ENCODE measurements around the gene BMP10.

BMP10 gene

DNA sequence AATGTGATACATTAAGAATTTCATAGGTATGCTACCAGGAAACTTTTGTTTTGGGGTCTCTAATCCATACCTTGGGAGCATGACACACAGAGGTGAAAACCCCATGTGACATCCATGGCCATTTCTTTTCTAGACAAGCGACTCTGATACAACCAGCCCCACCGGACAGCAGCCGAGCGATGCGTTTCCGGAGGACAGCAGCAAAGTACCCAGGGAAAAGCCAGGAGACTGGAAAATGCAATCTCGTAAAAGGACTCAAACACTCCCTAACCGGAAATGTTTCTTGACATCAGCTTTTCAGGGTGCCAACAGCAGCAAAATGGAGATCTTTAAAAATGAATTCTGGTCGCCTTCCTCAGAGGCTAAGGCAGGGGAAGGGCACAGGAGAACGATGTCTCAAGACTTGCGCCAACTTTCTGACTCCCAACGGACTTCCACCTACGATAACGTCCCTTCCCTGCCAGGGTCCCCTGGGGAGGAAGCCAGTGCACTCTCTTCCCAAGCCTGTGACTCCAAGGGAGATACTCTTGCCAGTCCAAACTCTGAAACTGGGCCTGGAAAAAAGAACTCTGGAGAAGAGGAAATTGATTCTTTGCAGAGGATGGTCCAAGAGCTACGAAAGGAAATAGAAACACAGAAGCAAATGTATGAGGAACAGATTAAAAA is 48.9 kb downstream of the BMP10 start:
- peaks cover 3% of the 10 kb centered on the region; the same call in 1 of the 2 replicates for H3F3A ChIP-seq (ENCODE audit: control insufficient read depth, insufficient read depth)
- H3K9me3 ChIP-seq (ENCODE audit: control insufficient read depth, insufficient read depth, low read length): no peaks in the 10 kb centered on the region
- H3K4me2 ChIP-seq (ENCODE audit: low read length): no peak overlapping the region
- no peak overlapping the region for H3K4me3 ChIP-seq (ENCODE audit: low read length)
- no peaks in the 10 kb centered on the region for H3K79me2 ChIP-seq (ENCODE audit: control insufficient read depth, low read length)
- H3K4me1 ChIP-seq (ENCODE audit: control insufficient read depth, low read length): no peaks in the 10 kb centered on the region
- no peaks in the 10 kb centered on the region for H3K27me3 ChIP-seq (ENCODE audit: control insufficient read depth, low read length)
- H3K36me3 ChIP-seq (ENCODE audit: control insufficient read depth, low read length): peaks cover 70% of the 10 kb centered on the region
- no peaks in the 10 kb centered on the region for H3K9me2 ChIP-seq (replicated peaks; ENCODE audit: control insufficient read depth, low read length)
- H3K27ac ChIP-seq (ENCODE audit: low read depth, low read length): no peak overlapping the region
- TF ChIP-seq, protein P1, sequence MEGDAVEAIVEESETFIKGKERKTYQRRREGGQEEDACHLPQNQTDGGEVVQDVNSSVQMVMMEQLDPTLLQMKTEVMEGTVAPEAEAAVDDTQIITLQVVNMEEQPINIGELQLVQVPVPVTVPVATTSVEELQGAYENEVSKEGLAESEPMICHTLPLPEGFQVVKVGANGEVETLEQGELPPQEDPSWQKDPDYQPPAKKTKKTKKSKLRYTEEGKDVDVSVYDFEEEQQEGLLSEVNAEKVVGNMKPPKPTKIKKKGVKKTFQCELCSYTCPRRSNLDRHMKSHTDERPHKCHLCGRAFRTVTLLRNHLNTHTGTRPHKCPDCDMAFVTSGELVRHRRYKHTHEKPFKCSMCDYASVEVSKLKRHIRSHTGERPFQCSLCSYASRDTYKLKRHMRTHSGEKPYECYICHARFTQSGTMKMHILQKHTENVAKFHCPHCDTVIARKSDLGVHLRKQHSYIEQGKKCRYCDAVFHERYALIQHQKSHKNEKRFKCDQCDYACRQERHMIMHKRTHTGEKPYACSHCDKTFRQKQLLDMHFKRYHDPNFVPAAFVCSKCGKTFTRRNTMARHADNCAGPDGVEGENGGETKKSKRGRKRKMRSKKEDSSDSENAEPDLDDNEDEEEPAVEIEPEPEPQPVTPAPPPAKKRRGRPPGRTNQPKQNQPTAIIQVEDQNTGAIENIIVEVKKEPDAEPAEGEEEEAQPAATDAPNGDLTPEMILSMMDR (IDR thresholded peaks at IDR 0.05; ENCODE audit: low read depth, low read length, poor library complexity, severe bottlenecking): no peak
- no peak for TF ChIP-seq EZH2phosphoT487 (IDR thresholded peaks at IDR 0.05; ENCODE audit: borderline replicate concordance, low read length)
- no peaks in the 10 kb centered on the region for H4K20me1 ChIP-seq (ENCODE audit: control insufficient read depth, insufficient read depth, low read depth, low read length)

DNA sequence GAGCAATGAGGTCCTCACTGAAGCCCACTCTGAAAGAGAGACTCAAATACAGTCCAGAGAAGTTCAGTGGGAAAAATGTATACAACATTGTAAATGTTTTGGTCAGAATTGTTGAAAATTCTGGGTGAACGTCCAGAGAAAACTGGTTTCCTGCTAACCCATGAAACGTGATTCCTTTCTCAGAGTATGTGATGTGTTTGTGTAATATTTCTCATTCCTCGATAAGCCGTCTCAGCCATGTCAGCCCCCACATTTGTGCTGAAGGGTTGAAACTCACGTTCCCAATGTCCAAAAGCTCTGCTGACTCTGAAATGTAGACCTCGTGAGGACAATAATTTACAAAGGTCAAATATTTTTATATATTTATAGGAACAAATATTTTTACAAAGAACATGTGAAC is 51.6 kb downstream of the BMP10 start:
- no peaks in the 10 kb centered on the region for H3K27me3 ChIP-seq (ENCODE audit: control insufficient read depth, low read length)

DNA sequence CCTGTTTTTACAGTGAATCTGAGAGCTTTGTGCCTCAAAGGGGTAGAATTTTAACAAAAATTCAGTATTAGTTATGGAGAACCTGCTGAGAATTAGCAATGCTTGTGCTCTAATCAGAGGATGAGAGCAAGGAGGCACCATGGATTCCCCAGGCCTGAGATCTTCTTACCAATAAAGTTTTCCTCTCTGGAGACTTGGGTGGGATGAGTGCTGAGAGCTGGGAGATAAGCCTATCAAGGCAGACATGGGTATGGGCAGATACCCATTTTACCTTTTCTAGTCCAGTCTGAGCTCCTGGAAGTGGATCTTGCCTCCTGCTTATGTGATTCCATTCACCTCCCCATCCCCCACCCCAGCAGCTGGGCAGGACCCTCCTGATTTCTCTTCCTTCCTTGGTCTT is 53.9 kb downstream of the BMP10 start:
- no peaks in the 10 kb centered on the region for H4K20me1 ChIP-seq (ENCODE audit: control insufficient read depth, insufficient read depth, low read depth, low read length)
- peaks cover 79% of the 10 kb centered on the region for H3K36me3 ChIP-seq (ENCODE audit: control insufficient read depth, low read length)
- no peak overlapping the region for H3K27ac ChIP-seq (ENCODE audit: low read depth, low read length)
- H3K9me2 ChIP-seq (replicated peaks; ENCODE audit: control insufficient read depth, low read length): no peaks in the 10 kb centered on the region
- TF ChIP-seq, protein P1 (IDR thresholded peaks at IDR 0.05; ENCODE audit: low read depth, low read length, poor library complexity, severe bottlenecking): no peak
- no peak for TF ChIP-seq EZH2phosphoT487 (IDR thresholded peaks at IDR 0.05; ENCODE audit: borderline replicate concordance, low read length)
- H3K4me2 ChIP-seq (ENCODE audit: low read length): no peak overlapping the region
- H3K27me3 ChIP-seq (ENCODE audit: control insufficient read depth, low read length): no peaks in the 10 kb centered on the region
- no peaks in the 10 kb centered on the region for H3K79me2 ChIP-seq (ENCODE audit: control insufficient read depth, low read length)
- no peaks in the 10 kb centered on the region for H3K4me1 ChIP-seq (ENCODE audit: control insufficient read depth, low read length)
- no peaks in the 10 kb centered on the region for H3F3A ChIP-seq (ENCODE audit: control insufficient read depth, insufficient read depth)
- no peak overlapping the region for H3K4me3 ChIP-seq (ENCODE audit: low read length)
- H3K9me3 ChIP-seq (ENCODE audit: control insufficient read depth, insufficient read depth, low read length): no peaks in the 10 kb centered on the region

More for the DNA sequence above, 51.6 kb downstream of the BMP10 start:
- no peaks in the 10 kb centered on the region for H3K79me2 ChIP-seq (ENCODE audit: control insufficient read depth, low read length)
- H3K36me3 ChIP-seq (ENCODE audit: control insufficient read depth, low read length): peaks cover 77% of the 10 kb centered on the region
- H3K27ac ChIP-seq (ENCODE audit: low read depth, low read length): no peak overlapping the region
- no peaks in the 10 kb centered on the region for H3F3A ChIP-seq (ENCODE audit: control insufficient read depth, insufficient read depth)
- H3K9me2 ChIP-seq (replicated peaks; ENCODE audit: control insufficient read depth, low read length): no peaks in the 10 kb centered on the region
- no peaks in the 10 kb centered on the region for H3K9me3 ChIP-seq (ENCODE audit: control insufficient read depth, insufficient read depth, low read length)
- H3K4me3 ChIP-seq (ENCODE audit: low read length): no peak overlapping the region
- H4K20me1 ChIP-seq (ENCODE audit: control insufficient read depth, insufficient read depth, low read depth, low read length): no peaks in the 10 kb centered on the region
- TF ChIP-seq, protein P1 (IDR thresholded peaks at IDR 0.05; ENCODE audit: low read depth, low read length, poor library complexity, severe bottlenecking): no peak
- TF ChIP-seq EZH2phosphoT487 (IDR thresholded peaks at IDR 0.05; ENCODE audit: borderline replicate concordance, low read length): no peak
- no peaks in the 10 kb centered on the region for H3K4me1 ChIP-seq (ENCODE audit: control insufficient read depth, low read length)
- H3K4me2 ChIP-seq (ENCODE audit: low read length): no peak overlapping the region

Measured in DOHH2 (cell line).